ENCODE data around the gene ANGPTL8. TPM values are rescaled to one million over a fixed set of nuclear protein-coding genes. Genes with fewer than 3 reads are reported as not detected.

The ANGPTL8 gene
- total RNA-seq, 1 experiment from 2014 or later = not detected

DNA sequence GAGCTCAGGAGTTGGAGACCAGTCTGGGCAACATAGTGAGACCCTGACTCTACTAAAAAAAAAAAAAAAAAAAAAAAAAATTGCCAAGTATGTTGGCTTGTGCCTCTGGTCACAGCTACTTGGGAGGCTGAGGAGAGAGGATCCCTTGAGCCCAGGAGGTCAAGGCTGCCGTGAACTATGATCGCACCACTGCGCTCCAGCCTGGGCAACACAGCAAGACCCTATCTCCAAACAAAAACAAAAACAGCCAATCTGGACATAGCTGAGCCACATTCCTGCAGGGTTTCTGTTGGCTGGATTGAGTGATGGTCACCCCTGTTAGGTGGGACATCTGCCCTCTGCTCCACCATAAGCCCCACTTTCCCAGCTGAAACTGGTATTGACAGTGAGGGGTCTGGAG lies 13.6 kb upstream of the ANGPTL8 start:
- no peak for DNase-seq
- intact Hi-C loops (cut with micrococcal nuclease; ENCODE audit: unreplicated experiment) = no loop called here
- Histone ChIP-seq H3K9me2 (ENCODE audit: insufficient read depth) (no peaks in the 10 kb centered on the region), H2AFZ (no peak overlapping the region), H3K9me3 (ENCODE audit: insufficient read depth, low read depth) (no peaks in the 10 kb centered on the region; the same call in 1 of the 2 replicates), H3K27ac (no peak overlapping the region), H3K79me2 (ENCODE audit: low read depth) (no peaks in the 10 kb centered on the region), H3K36me3 (ENCODE audit: low read depth) (peaks cover 12% of the 10 kb centered on the region; the same call in 1 of the 2 replicates), H4K20me1 (ENCODE audit: insufficient read depth) (no peaks in the 10 kb centered on the region), H3F3A (ENCODE audit: insufficient read depth, low read depth) (peaks cover 20% of the 10 kb centered on the region; the same call in 1 of the 2 replicates), H3K27me3 (ENCODE audit: insufficient read depth, low read depth) (no peaks in the 10 kb centered on the region), H3K4me1 (replicated peaks; ENCODE audit: insufficient read depth) (no peaks in the 10 kb centered on the region), H3K4me2 (no peak overlapping the region), H3K4me3 (no peak overlapping the region)
- no TSS peak for BruUV-seq (replicated peaks)
- ChIA-PET CTCF (interaction anchor here (0.6 kb wide), 1 partner anchor 325 kb away, joined by 10 read pairs; no protein-coding TSS in a partner anchor), POLR2A (ENCODE audit: unreplicated experiment) (no interaction called here)
- TF ChIP-seq EZH2 (IDR thresholded peaks at IDR 0.05; ENCODE audit: low read depth) = no peak
- TF ChIP-seq CTCF (conservative IDR thresholded peaks at IDR 0.05) = no peak

DNA sequence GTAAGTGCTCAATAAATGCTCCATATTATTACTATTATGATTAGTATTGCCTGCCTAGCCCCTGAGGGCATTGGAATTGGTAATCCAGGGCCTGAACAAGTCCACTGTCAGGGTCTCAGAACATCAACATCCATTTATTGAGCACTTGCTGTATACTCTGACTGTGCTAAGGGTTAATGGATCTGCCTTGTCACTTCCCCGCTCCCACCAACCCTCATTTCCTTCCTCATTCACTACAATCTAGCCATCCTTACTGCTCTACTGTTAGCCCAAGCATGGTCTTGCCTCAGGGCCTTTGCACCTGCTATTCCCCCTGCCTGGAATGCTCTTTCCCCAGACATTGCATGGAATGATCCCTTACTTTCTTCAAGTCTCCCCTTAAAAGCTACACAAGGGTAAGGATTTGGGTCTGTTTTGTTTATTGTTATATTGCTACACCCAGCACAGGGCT lies 12.7 kb upstream of the ANGPTL8 start:
- TF ChIP-seq EZH2 (IDR thresholded peaks at IDR 0.05; ENCODE audit: low read depth) (no peak), CTCF (conservative IDR thresholded peaks at IDR 0.05) (no peak)
- Histone ChIP-seq H3K9me3 (ENCODE audit: insufficient read depth, low read depth) (no peaks in the 10 kb centered on the region), H3K4me2 (no peak overlapping the region), H3K27me3 (ENCODE audit: insufficient read depth, low read depth) (no peaks in the 10 kb centered on the region), H3K4me3 (no peak overlapping the region), H3K27ac (no peak overlapping the region), H4K20me1 (ENCODE audit: insufficient read depth) (no peaks in the 10 kb centered on the region), H3K9me2 (ENCODE audit: insufficient read depth) (no peaks in the 10 kb centered on the region), H3K36me3 (ENCODE audit: low read depth) (0 out of 2 replicates have a peak, but pooled peaks cover 4% of the 10 kb centered on the region), H3F3A (ENCODE audit: insufficient read depth, low read depth) (peaks cover 20% of the 10 kb centered on the region; the same call in 1 of the 2 replicates), H3K79me2 (ENCODE audit: low read depth) (no peaks in the 10 kb centered on the region), H2AFZ (no peak overlapping the region), H3K4me1 (replicated peaks; ENCODE audit: insufficient read depth) (no peaks in the 10 kb centered on the region)
- CTCF ChIA-PET = no interaction called here
- no TSS peak for BruUV-seq (replicated peaks)
- DNase-seq = no peak
- intact Hi-C loops (cut with micrococcal nuclease; ENCODE audit: unreplicated experiment) = no loop called here
- POLR2A ChIA-PET (ENCODE audit: unreplicated experiment) = no interaction called here

DNA sequence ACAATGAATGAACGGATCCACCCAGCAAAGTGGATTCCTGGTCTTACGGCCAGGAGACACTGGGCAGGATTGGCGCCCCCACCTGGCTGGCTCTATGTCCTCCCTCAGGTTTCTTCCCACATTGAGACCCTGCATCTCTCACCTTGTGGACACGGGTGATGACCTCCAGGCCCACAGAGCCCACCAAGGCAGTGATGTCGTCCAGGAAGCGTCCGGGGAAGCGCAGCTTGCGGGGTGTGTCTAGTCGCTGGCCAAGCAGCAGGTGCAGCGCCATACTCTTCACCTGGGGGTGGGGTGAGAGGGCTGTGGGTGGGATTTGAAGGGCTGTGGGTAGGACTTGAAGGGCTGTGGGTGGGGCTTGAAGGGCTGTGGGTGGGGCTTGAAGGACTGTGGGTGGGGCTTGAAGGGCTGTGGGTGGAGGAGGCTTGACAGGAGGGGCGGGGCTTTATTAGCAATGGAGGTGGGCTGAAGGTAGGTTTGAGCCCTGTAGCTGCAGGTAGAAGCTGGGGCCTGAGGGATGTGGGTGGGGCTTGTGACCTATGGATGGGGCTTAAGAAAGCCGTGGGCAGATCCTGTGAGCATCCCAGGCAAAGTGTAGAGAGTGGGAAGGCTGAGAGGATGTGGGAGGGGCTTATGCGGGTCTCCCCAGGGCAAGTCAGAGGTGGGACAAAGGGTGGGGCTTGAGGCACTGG lies 12.1 kb upstream of the ANGPTL8 start:
- TF ChIP-seq EZH2 (IDR thresholded peaks at IDR 0.05; ENCODE audit: low read depth) (no peak), CTCF (conservative IDR thresholded peaks at IDR 0.05) (peak; percentile 53; the same call in 1 of the 2 replicates)
- H3K9me2 ChIP-seq (ENCODE audit: insufficient read depth) = no peaks in the 10 kb centered on the region
- DNase-seq = peak in 1 of 2 experiments; percentile 40
- no peak overlapping the region for H2AFZ ChIP-seq
- H3K4me1 ChIP-seq (replicated peaks; ENCODE audit: insufficient read depth) = no peaks in the 10 kb centered on the region
- H3K9me3 ChIP-seq (ENCODE audit: insufficient read depth, low read depth) = no peaks in the 10 kb centered on the region
- no peaks in the 10 kb centered on the region for H3K27me3 ChIP-seq (ENCODE audit: insufficient read depth, low read depth)
- H4K20me1 ChIP-seq (ENCODE audit: insufficient read depth) = no peaks in the 10 kb centered on the region
- intact Hi-C loops (cut with micrococcal nuclease; ENCODE audit: unreplicated experiment) = no loop called here
- H3K4me2 ChIP-seq = no peak overlapping the region
- H3F3A ChIP-seq (ENCODE audit: insufficient read depth, low read depth) = peaks cover 20% of the 10 kb centered on the region; the same call in 1 of the 2 replicates
- no peak overlapping the region for H3K4me3 ChIP-seq
- ChIA-PET CTCF (interaction anchor here (0.6 kb wide), 1 partner anchor 49 kb away, joined by 5 read pairs; no protein-coding TSS in a partner anchor), POLR2A (ENCODE audit: unreplicated experiment) (no interaction called here)
- 0 out of 2 replicates have a peak, but pooled peaks cover 4% of the 10 kb centered on the region for H3K36me3 ChIP-seq (ENCODE audit: low read depth)
- BruUV-seq (replicated peaks) = no TSS peak
- H3K79me2 ChIP-seq (ENCODE audit: low read depth) = no peaks in the 10 kb centered on the region
- no peak overlapping the region for H3K27ac ChIP-seq

Data from PC-9 (cell line).